ENCODE results near the gene RAVER1.

The RAVER1 gene

DNA sequence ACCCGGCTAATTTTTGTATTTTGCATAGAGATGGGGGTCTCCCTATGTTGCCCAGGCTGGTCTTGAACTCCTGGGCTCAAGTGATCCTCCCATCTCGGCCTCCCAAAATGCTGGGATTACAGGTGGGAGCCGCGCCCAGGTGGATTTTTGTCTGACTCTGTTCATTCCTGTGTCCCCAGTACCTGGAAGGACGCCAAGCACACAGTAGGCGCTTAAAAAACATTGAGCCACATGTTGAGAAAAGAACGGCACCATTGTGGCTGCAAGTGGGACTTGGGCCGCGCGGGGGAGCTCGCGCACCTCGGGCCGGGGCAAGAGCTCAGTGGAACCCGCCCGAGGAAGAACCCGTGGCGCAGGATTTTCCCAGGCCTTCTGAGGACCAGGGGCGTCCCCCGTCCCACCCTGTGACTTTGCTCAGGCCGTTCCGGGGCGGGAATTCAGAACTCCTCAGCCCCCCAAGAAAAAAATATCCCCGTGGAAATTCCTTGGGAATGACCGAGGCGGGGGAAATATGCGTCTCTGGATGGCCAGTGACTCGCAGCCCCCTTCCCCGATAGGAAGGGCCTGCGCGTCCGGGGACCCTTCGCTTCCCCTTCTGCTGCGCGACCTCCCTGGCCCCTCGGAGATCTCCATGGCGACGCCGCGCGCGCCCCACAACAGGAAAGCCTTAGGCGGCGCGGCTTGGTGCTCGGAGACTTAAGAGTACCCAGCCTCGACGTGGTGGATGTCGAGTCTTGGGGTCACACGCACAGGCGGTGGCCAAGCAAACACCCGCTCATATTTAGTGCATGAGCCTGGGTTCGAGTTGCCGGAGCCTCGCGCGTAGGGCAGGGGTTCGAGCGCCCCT, 63.8 kb downstream of the RAVER1 start:
- ATAC-seq: peak; percentile 53 to 55

- no peak for ATAC-seq
Measured at GRCh38 chr19:10268071-10268470, 65.3 kb downstream of the RAVER1 start.

- no peak for ATAC-seq
Measured at GRCh38 chr19:10266706-10267105, 66.6 kb downstream of the RAVER1 start.

All from activated CD4-positive, CD25-positive, alpha-beta regulatory T cell treated with anti-CD3 and anti-CD28 coated beads, Interleukin-2, amount 50 U/mL, for 24 hours (primary cell).